GM19467 (cell line): ENCODE measurements around the gene SLC37A4.
A peak's percentile ranks its signal among the peaks of the same experiment; 100 is the strongest.
"Not testable (repeated sequence)": the region's sequence is repeated elsewhere in the genome, so short reads cannot be mapped to it uniquely, and the experiment has no call there.

ENCODE experiments used
- ATAC-seq: cut with Tn5 transposase; IDR thresholded peaks from one replicate; pipeline ENCODE4 v1.9.1; 2021; ENCODE audit warnings: mild to moderate bottlenecking, moderate library complexity; ENCODE audit not compliant: unreplicated experiment

SLC37A4 gene

GRCh38 chr11:119018074-119018938 lies 12.4 kb downstream of the SLC37A4 start, which contains the start of the genes RPS25 and TRAPPC4:
Gene RPS25 (minus strand): TSS chr11:119018343. CDS start chr11:119018284, 59 bp downstream.
Gene TRAPPC4 (plus strand): TSS chr11:119018766. CDS start chr11:119018796, 30 bp downstream.
- ATAC-seq: peak; percentile 79

DNA sequence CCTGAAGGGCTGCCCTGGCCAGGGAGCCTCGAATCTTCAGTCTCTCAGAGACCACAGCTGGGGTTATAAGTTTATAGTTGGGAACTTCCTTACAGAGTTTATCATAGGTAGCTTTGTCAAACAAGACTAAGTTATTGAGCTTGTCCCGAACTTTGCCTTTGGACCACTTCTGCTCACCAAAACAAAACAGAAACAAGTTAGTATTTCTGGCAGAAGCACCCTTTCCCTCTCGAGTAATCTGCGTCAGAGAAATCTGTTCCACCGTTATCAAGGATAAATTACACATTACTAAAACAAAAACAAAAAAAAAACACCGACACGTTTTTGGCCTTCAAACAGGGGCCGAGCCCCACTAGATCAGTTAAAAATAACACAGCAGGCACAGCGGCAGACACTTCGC lies 13.3 kb downstream of the SLC37A4 start:
- ATAC-seq: not testable (repeated sequence)

GRCh38 chr11:119016216-119017009 lies 14.3 kb downstream of the SLC37A4 start:
- no peak for ATAC-seq

- ATAC-seq: no peak
Measured at GRCh38 chr11:119015054-119015611, 15.5 kb downstream of the SLC37A4 start.

DNA sequence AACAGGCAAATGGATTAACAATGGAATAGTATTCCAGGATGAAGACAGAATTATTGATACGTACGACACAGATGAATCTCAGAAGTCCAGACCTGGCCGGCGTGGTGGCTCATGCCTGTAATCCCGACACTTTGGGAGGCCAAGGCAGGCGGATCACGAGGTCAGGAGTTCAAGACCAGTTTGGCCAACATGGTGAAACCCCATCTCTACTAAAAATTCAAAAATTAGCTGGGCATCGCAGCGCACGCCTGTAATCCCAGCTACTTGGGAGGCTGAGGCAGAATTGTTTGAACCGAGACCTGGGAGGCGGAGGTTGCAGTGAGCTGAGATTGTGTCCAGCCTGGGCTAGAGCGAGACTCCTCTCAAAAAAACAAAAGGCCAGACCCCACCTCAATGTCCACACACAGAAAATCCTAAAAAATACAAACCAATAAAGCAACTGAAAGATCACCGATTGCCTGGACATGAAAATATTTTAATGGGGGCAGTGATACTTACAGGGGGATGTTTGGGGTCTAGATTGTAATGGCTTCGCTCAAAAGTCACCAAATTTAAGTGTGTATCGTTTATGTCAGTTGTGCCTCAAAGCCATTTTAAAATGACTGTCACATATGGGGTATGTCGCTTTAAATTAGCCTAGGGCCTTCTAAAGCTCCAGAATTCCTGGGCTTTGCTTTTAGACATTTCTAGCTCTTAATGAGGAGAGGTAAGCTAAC lies 16.3 kb downstream of the SLC37A4 start:
- no peak for ATAC-seq

- no peak for ATAC-seq
Measured at GRCh38 chr11:119012629-119013170, 18.0 kb downstream of the SLC37A4 start.

DNA sequence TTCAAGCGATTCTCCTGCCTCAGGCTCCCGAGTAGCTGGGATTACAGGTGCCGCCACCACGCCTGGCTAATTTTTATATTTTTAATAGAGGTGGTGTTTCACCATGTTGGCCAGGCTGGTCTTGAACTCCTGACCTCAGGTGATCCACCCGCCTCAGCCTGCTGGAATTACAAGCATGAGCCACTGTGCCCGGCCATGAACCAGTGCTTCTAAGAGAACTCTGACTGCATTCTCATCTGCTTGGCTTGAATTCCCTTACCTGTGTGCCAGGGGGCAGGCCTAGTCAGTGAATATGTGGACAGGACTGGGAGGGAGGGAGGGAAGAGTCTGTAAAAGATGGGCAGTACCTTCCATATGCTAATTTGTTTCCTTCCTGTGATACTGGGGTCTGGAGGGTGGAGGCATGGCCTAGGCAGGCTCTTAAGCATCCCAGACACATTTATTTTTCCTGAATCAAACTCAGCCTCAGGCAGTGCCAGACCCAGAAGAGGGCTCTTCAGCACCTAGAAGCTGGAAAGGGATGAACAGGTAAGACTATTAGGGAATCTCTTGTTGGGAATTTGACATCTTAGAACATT lies 19.1 kb downstream of the SLC37A4 start:
- ATAC-seq: no peak

DNA sequence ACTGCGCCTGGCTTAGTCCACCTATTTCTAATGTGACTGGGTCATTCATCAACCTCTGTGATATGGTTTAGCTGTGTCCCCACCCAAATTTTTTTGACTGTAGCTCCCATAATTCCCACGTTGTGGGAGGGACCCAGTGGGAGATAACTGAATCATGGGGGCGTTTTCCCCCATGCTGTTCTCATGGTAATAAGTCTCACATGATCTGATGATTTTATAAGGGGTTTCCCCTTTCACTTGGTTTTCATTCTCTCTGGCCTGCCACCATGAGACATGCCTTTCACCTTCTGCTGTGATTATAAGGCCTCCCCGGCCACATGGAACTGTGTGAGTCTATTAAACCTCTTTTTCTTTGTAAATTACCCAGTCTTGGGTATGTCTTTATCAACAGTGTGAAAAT lies 24.0 kb downstream of the SLC37A4 start:
- ATAC-seq: no peak

DNA sequence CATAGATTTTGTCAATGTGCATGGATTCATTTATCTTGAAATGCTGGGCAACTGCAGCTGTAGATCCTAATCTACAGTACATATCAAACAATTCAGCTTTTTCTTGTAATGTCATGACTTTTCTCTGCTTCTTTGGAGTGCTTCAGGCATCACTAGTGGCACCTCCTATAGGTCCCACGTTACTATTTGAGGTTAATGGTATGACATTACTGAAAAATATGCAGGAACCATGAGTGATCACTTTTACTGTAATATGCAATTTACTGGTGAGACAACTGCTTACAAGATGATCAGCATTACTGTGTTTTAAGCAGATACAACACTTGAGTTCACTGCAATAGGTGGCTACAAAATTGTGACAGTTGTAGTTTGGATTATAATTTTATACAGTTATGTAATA lies 29.8 kb downstream of the SLC37A4 start:
- no peak for ATAC-seq

GRCh38 chr11:118998822-118999221 lies 31.9 kb downstream of the SLC37A4 start:
- no peak for ATAC-seq

GRCh38 chr11:118998388-118998717 lies 32.3 kb downstream of the SLC37A4 start:
- no peak for ATAC-seq

- peak; percentile 86 for ATAC-seq
Measured at GRCh38 chr11:118997627-118998387, 32.9 kb downstream of the SLC37A4 start, which contains the start of gene CENATAC. Gene CENATAC (plus strand): TSS chr11:118998138. CDS start chr11:118998198, 60 bp downstream.

- peak; percentile 11 for ATAC-seq
Measured at GRCh38 chr11:118996926-118997626, 33.6 kb downstream of the SLC37A4 start.

- not testable (repeated sequence) for ATAC-seq
Measured at GRCh38 chr11:118991486-118992038, 39.1 kb downstream of the SLC37A4 start.

DNA sequence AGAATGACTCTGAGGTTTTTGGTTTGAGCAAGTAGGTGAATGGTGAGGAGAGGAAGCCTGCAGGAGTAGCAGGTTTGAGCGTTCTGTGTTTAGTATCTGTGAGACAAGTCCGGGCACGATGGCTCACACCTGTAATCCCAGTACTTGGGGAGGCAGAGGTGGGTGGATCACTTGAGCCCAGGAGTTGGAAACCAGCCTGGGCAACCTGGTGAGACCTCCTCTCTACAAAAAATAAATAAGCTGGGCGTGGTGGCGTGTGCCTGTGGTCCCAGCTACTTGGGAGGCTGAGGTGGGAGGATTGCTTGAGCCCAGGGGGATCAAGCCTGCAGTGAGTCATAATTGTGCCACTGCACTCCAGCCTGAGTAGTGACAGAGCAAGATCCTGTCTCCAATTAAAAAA lies 42.4 kb downstream of the SLC37A4 start:
- ATAC-seq: no peak

GRCh38 chr11:118984825-118985224 lies 45.9 kb downstream of the SLC37A4 start:
- ATAC-seq: no peak

GRCh38 chr11:118984337-118984736 lies 46.3 kb downstream of the SLC37A4 start:
- not testable (repeated sequence) for ATAC-seq

DNA sequence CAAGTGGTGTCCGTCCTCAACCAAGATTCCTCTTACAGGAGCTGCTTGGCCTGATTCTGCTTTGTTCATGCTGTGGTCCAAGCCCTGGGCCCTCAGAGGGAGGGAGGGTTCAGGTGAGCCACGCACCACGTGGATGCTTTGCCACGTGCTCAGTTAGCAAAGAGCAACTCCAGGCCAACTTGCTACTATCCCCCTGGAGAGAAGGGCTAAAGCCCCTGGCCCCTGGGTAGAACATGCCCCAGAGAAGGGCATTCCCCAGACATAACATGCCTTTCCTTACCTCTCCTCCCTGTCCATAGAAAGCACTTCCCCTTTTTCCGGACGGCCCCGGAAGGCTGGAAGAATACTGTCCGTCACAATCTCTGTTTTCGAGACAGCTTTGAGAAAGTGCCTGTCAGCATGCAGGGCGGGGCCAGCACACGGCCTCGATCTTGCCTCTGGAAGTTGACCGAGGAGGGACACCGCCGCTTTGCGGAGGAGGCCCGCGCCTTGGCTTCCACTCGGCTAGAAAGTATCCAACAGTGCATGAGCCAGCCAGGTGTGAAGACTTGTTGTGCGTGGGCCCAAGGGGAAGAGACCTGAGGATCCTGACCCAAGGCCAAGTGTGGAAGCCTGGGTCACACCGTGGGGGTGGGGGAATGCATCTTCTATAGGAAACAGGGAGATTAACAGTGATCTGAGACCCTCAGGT lies 50.3 kb downstream of the SLC37A4 start:
- no peak for ATAC-seq
